SK-N-MC (cell line): Measurements from ENCODE around the gene CEACAM7.

Experiments
- DNase-seq: peaks from one replicate; pipeline ENCODE4 v3.0.0-alpha.2; 2011; ENCODE audit warnings: low read depth, low spot score
- H3K27ac ChIP-seq: fragments of 200-600 bp; sonication (generic); 2 replicates; pipeline ENCODE4 v1.5.1; 2016; ENCODE audit warnings: mixed run types
- H3K36me3 ChIP-seq: fragments of 200-600 bp; sonication (generic); 2 replicates; pipeline ENCODE4 v1.6.1; 2017; ENCODE audit warnings: antibody characterized with exemption, low read length, mixed read lengths; ENCODE audit not compliant: insufficient read depth
- H3K4me3 ChIP-seq: fragments of 200-600 bp; sonication (generic); 2 replicates; pipeline ENCODE4 v1.5.1; 2016
- H3K9ac ChIP-seq: fragments of 200-600 bp; sonication (generic); 2 replicates; pipeline ENCODE4 v1.8.0; 2017; ENCODE audit warnings: mixed run types, mixed read lengths; ENCODE audit not compliant: insufficient read length
- H3K9me3 ChIP-seq: fragments of 200-600 bp; sonication (generic); 2 replicates; pipeline ENCODE4 v1.6.1; 2017; ENCODE audit warnings: low read depth, mild to moderate bottlenecking, antibody characterized with exemption, low read length, moderate library complexity, mixed read lengths
- EZH2 ChIP-seq: fragments of 200-600 bp; sonication (generic); IDR thresholded peaks from one replicate; pipeline ENCODE4 v1.6.1; 2017; ENCODE audit warnings: antibody characterized with exemption
- FOXP2 ChIP-seq: optimal IDR thresholded peaks from 2 replicates; pipeline ENCODE3; 2011; ENCODE audit warnings: mild to moderate bottlenecking, moderate library complexity; ENCODE audit not compliant: insufficient read depth; ENCODE audit errors: extremely low read length, control extremely low read depth
- POLR2AphosphoS5 ChIP-seq: IDR thresholded peaks from 2 replicates; pipeline ENCODE4 v1.6.1; 2012; ENCODE audit warnings: mild to moderate bottlenecking, low read depth, low read length, borderline replicate concordance

Gene CEACAM7

GRCh38 chr19:41688098-41688497 is at the start of gene CEACAM7:
CEACAM7 (minus strand) TSS chr19:41688270; CDS start chr19:41688165, 105 bp downstream.
- no peak for DNase-seq
- Histone ChIP-seq H3K9me3 (no peaks in the 10 kb centered on the region), H3K4me3 (no peak within 1 kb of the TSS), H3K27ac (no peak within 1 kb of the TSS), H3K36me3 (no peaks in the 10 kb centered on the region), H3K9ac (no peak within 1 kb of the TSS)
- no peak for TF ChIP-seq FOXP2
- TF ChIP-seq EZH2, result no peak
- TF ChIP-seq POLR2AphosphoS5, result no peak

GRCh38 chr19:41735071-41735600 is 47.1 kb upstream of the CEACAM7 start:
- H3K27ac ChIP-seq, result no peak overlapping the region

GRCh38 chr19:41734585-41734984 is 46.5 kb upstream of the CEACAM7 start:
- no peak for DNase-seq
- Histone ChIP-seq H3K27ac (no peak overlapping the region), H3K36me3 (no peaks in the 10 kb centered on the region), H3K9me3 (no peaks in the 10 kb centered on the region), H3K9ac (no peak overlapping the region), H3K4me3 (no peak overlapping the region)
- TF ChIP-seq EZH2 (no peak), FOXP2 (no peak), POLR2AphosphoS5 (no peak)

More at GRCh38 chr19:41735071-41735600, 47.1 kb upstream of the CEACAM7 start:
- H3K9me3 ChIP-seq, result no peaks in the 10 kb centered on the region
- H3K4me3 ChIP-seq, result no peak overlapping the region
- TF ChIP-seq POLR2AphosphoS5 (no peak), EZH2 (no peak), FOXP2 (no peak)
- H3K36me3 ChIP-seq, result no peaks in the 10 kb centered on the region
- DNase-seq, result no peak
- no peak overlapping the region for H3K9ac ChIP-seq

GRCh38 chr19:41734156-41734555 is 46.1 kb upstream of the CEACAM7 start:
- no peaks in the 10 kb centered on the region for H3K36me3 ChIP-seq
- no peak overlapping the region for H3K27ac ChIP-seq
- H3K9me3 ChIP-seq, result no peaks in the 10 kb centered on the region
- H3K9ac ChIP-seq, result no peak overlapping the region
- no peak for DNase-seq
- H3K4me3 ChIP-seq, result no peak overlapping the region
- TF ChIP-seq POLR2AphosphoS5 (no peak), FOXP2 (no peak), EZH2 (no peak)

GRCh38 chr19:41726493-41726892 is 38.4 kb upstream of the CEACAM7 start:
- Histone ChIP-seq H3K4me3 (peak overlapping the region; percentile 69), H3K9me3 (no peaks in the 10 kb centered on the region), H3K36me3 (no peaks in the 10 kb centered on the region; the same call in 1 of the 2 replicates), H3K27ac (peak overlapping the region; percentile 94), H3K9ac (peak overlapping the region; percentile 50)
- no peak for DNase-seq
- no peak for TF ChIP-seq POLR2AphosphoS5
- TF ChIP-seq EZH2, result no peak
- TF ChIP-seq FOXP2, result no peak

- DNase-seq, result no peak
- Histone ChIP-seq H3K4me3 (no peak overlapping the region), H3K36me3 (no peaks in the 10 kb centered on the region; the same call in 1 of the 2 replicates), H3K27ac (no peak overlapping the region), H3K9me3 (no peaks in the 10 kb centered on the region), H3K9ac (no peak overlapping the region)
- TF ChIP-seq EZH2 (no peak), POLR2AphosphoS5 (no peak), FOXP2 (no peak)
Observed at GRCh38 chr19:41720103-41720502, 32.0 kb upstream of the CEACAM7 start.

- Histone ChIP-seq H3K36me3 (no peaks in the 10 kb centered on the region), H3K4me3 (no peak overlapping the region), H3K27ac (no peak overlapping the region), H3K9ac (no peak overlapping the region), H3K9me3 (no peaks in the 10 kb centered on the region)
- no peak for TF ChIP-seq POLR2AphosphoS5
- TF ChIP-seq EZH2, result no peak
- TF ChIP-seq FOXP2, result no peak
- no peak for DNase-seq
Observed at GRCh38 chr19:41718761-41719160, 30.7 kb upstream of the CEACAM7 start.

GRCh38 chr19:41714598-41714997 is 26.5 kb upstream of the CEACAM7 start:
- Histone ChIP-seq H3K9me3 (no peaks in the 10 kb centered on the region), H3K9ac (no peak overlapping the region), H3K27ac (no peak overlapping the region), H3K4me3 (no peak overlapping the region), H3K36me3 (no peaks in the 10 kb centered on the region)
- TF ChIP-seq FOXP2 (no peak), EZH2 (no peak), POLR2AphosphoS5 (no peak)
- no peak for DNase-seq
